HG02884 (cell line): ENCODE measurements around the gene PCDHB2.
"Not testable (repeated sequence)": the region's sequence is repeated elsewhere in the genome, so short reads cannot be mapped to it uniquely, and the experiment has no call there.

Experiments used
- ATAC-seq: cut with Tn5 transposase; IDR thresholded peaks from one replicate; pipeline ENCODE4 v1.9.1; 2021; ENCODE audit warnings: mild to moderate bottlenecking, moderate library complexity; ENCODE audit not compliant: unreplicated experiment

Gene PCDHB2

GRCh38 chr5:141135718-141136266, 41.4 kb downstream of the PCDHB2 start:
- no peak for ATAC-seq

DNA sequence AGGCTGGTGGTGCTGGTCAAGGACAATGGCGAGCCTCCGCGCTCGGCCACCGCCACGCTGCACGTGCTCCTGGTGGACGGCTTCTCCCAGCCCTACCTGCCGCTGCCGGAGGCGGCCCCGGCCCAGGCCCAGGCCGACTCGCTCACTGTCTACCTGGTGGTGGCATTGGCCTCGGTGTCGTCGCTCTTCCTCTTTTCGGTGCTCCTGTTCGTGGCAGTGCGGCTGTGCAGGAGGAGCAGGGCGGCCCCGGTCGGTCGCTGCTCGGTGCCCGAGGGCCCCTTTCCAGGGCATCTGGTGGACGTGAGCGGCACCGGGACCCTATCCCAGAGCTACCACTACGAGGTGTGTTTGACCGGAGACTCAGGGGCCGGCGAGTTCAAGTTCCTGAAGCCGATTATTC, 42.9 kb downstream of the PCDHB2 start:
- ATAC-seq: not testable (repeated sequence)
